BLaER1 treated with 17β-estradiol and CSF1 and Interleukin-3, amounts not matched to agents 10 nM and 100 nM (cell line): ENCODE data around the gene CABCOCO1.

Experiments used
- H3K27ac ChIP-seq, 11 experiments: shearing (Covaris generic); formaldehyde crosslinking; 2 replicates each; pipeline ENCODE4 v1.8.1; 2022
- H3K27me3 ChIP-seq, 11 experiments: shearing (Covaris generic); formaldehyde crosslinking; 2 replicates each; pipeline ENCODE4 v1.8.1; 2022
- H3K36me3 ChIP-seq, 11 experiments: shearing (Covaris generic); formaldehyde crosslinking; 2 replicates each; pipeline ENCODE4 v1.8.1; 2022
- H3K4me1 ChIP-seq, 10 experiments: shearing (Covaris generic); formaldehyde crosslinking; 2 replicates each; pipeline ENCODE4 v1.8.1; 2022
- H3K4me2 ChIP-seq, 11 experiments: shearing (Covaris generic); formaldehyde crosslinking; 2 replicates each; pipeline ENCODE4 v1.8.1; 2022
- H3K4me3 ChIP-seq, 10 experiments: shearing (Covaris generic); formaldehyde crosslinking; 2 replicates each; pipeline ENCODE4 v1.8.1; 2022
- H3K9ac ChIP-seq, 11 experiments: shearing (Covaris generic); formaldehyde crosslinking; 2 replicates each; pipeline ENCODE4 v1.8.1; 2022
- H3K9me3 ChIP-seq, 11 experiments: shearing (Covaris generic); formaldehyde crosslinking; replicated peaks in 1 of 11; 2 replicates each; pipeline ENCODE4 v1.8.1; 2022
- H4K20me1 ChIP-seq, 11 experiments: shearing (Covaris generic); formaldehyde crosslinking; 2 replicates each; pipeline ENCODE4 v1.8.1; 2022
- Cebpa-rat ChIP-seq, 11 experiments: shearing (Covaris generic); IDR thresholded peaks; 2 replicates each; pipeline ENCODE4 v1.8.1; 2022

CABCOCO1 gene

DNA sequence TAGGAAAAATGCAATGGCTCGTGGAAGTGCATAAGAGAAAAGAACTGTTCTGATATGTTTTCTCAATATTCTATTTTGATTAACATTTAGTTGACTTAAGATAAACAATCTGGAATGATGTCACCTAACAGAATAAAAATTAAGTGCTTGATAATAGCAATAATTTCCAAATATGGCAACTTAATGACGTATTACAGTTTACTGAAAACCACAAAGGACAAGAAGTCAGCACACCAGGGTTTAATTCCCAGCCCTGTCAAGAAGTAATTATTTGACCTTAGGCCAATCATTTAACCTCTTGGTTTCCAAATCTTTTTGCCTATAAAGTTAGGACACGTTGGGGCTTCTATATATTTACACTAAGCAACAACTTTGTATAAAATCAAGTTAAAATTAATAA is 95.7 kb downstream of the CABCOCO1 start:
- Histone ChIP-seq H4K20me1 (no peaks in the 10 kb centered on the region), H3K27me3 (no peaks in the 10 kb centered on the region), H3K4me1 (no peaks in the 10 kb centered on the region), H3K9me3 (peaks cover 0 to 6% (median 0%) of the 10 kb centered on the region in 11 experiments; a peak in 2 of 22 replicates), H3K9ac (no peak overlapping the region), H3K4me3 (no peak overlapping the region), H3K27ac (no peak overlapping the region), H3K4me2 (no peak overlapping the region), H3K36me3 (no peaks in the 10 kb centered on the region)
- TF ChIP-seq Cebpa-rat (IDR thresholded peaks at IDR 0.05): no peak

GRCh38 chr10:61759751-61760150 is 97.0 kb downstream of the CABCOCO1 start:
- H4K20me1 ChIP-seq: no peaks in the 10 kb centered on the region
- H3K4me1 ChIP-seq: no peaks in the 10 kb centered on the region
- no peak overlapping the region for H3K9ac ChIP-seq
- H3K27me3 ChIP-seq: no peaks in the 10 kb centered on the region
- peaks cover 0 to 6% (median 0%) of the 10 kb centered on the region in 11 experiments; a peak in 2 of 22 replicates for H3K9me3 ChIP-seq
- no peak for TF ChIP-seq Cebpa-rat (IDR thresholded peaks at IDR 0.05)
- no peak overlapping the region for H3K4me3 ChIP-seq
- no peaks in the 10 kb centered on the region for H3K36me3 ChIP-seq
- H3K4me2 ChIP-seq: no peak overlapping the region
- H3K27ac ChIP-seq: no peak overlapping the region

- no peak overlapping the region for H3K4me3 ChIP-seq
- no peak overlapping the region for H3K9ac ChIP-seq
- H3K4me1 ChIP-seq: peaks cover 0 to 10% (median 0%) of the 10 kb centered on the region in 10 experiments; a peak in 6 of 20 replicates
- no peak overlapping the region for H3K4me2 ChIP-seq
- peaks cover 0 to 6% (median 0%) of the 10 kb centered on the region in 11 experiments; a peak in 2 of 22 replicates for H3K9me3 ChIP-seq
- no peaks in the 10 kb centered on the region for H3K36me3 ChIP-seq
- TF ChIP-seq Cebpa-rat (IDR thresholded peaks at IDR 0.05): no peak
- H4K20me1 ChIP-seq: no peaks in the 10 kb centered on the region
- no peak overlapping the region for H3K27ac ChIP-seq
- no peaks in the 10 kb centered on the region for H3K27me3 ChIP-seq
These were observed 98.5 kb downstream of the CABCOCO1 start for GRCh38 chr10:61760943-61761824.

- no peak overlapping the region for H3K9ac ChIP-seq
- H3K4me1 ChIP-seq: peaks cover 0 to 13% (median 0%) of the 10 kb centered on the region in 10 experiments; a peak in 6 of 20 replicates
- H3K27ac ChIP-seq: no peak overlapping the region
- H3K9me3 ChIP-seq: peaks cover 0 to 6% (median 0%) of the 10 kb centered on the region in 11 experiments; a peak in 2 of 22 replicates
- no peak overlapping the region for H3K4me3 ChIP-seq
- no peak overlapping the region for H3K4me2 ChIP-seq
- H4K20me1 ChIP-seq: no peaks in the 10 kb centered on the region
- H3K36me3 ChIP-seq: no peaks in the 10 kb centered on the region
- no peaks in the 10 kb centered on the region for H3K27me3 ChIP-seq
- TF ChIP-seq Cebpa-rat (IDR thresholded peaks at IDR 0.05): no peak
These were observed 99.1 kb downstream of the CABCOCO1 start for GRCh38 chr10:61761825-61762217.

GRCh38 chr10:61763778-61764177 is 101.0 kb downstream of the CABCOCO1 start:
- Histone ChIP-seq H3K4me2 (no peak overlapping the region), H4K20me1 (no peaks in the 10 kb centered on the region), H3K4me1 (peaks cover 0 to 13% (median 0%) of the 10 kb centered on the region in 10 experiments; a peak in 6 of 20 replicates), H3K9me3 (peaks cover 0 to 6% (median 0%) of the 10 kb centered on the region in 11 experiments; a peak in 2 of 22 replicates), H3K27ac (no peak overlapping the region), H3K9ac (no peak overlapping the region), H3K4me3 (no peak overlapping the region), H3K27me3 (no peaks in the 10 kb centered on the region), H3K36me3 (no peaks in the 10 kb centered on the region)
- no peak for TF ChIP-seq Cebpa-rat (IDR thresholded peaks at IDR 0.05)

- no peaks in the 10 kb centered on the region for H3K36me3 ChIP-seq
- TF ChIP-seq Cebpa-rat (IDR thresholded peaks at IDR 0.05): no peak
- no peak overlapping the region for H3K27ac ChIP-seq
- no peak overlapping the region for H3K9ac ChIP-seq
- no peak overlapping the region for H3K4me2 ChIP-seq
- no peak overlapping the region for H3K4me3 ChIP-seq
- H4K20me1 ChIP-seq: no peaks in the 10 kb centered on the region
- peaks cover 0 to 6% (median 0%) of the 10 kb centered on the region in 11 experiments; a peak in 2 of 22 replicates for H3K9me3 ChIP-seq
- H3K4me1 ChIP-seq: peaks cover 0 to 13% (median 0%) of the 10 kb centered on the region in 10 experiments; a peak in 6 of 20 replicates
- no peaks in the 10 kb centered on the region for H3K27me3 ChIP-seq
These were observed 101.8 kb downstream of the CABCOCO1 start for GRCh38 chr10:61764486-61764885.

- no peaks in the 10 kb centered on the region for H3K27me3 ChIP-seq
- no peak overlapping the region for H3K9ac ChIP-seq
- no peaks in the 10 kb centered on the region for H3K36me3 ChIP-seq
- H3K27ac ChIP-seq: no peak overlapping the region
- H3K4me1 ChIP-seq: peaks cover 0 to 13% (median 0%) of the 10 kb centered on the region in 10 experiments; a peak in 6 of 20 replicates
- no peaks in the 10 kb centered on the region for H4K20me1 ChIP-seq
- no peak for TF ChIP-seq Cebpa-rat (IDR thresholded peaks at IDR 0.05)
- no peaks in the 10 kb centered on the region; a peak in 1 of 22 replicates for H3K9me3 ChIP-seq
- no peak overlapping the region for H3K4me3 ChIP-seq
- H3K4me2 ChIP-seq: peak overlapping the region in 3 of 11 experiments; percentile 20 to 37 (median 21); a peak in 3 of 22 replicates
These were observed 102.7 kb downstream of the CABCOCO1 start for GRCh38 chr10:61765176-61766087.

DNA sequence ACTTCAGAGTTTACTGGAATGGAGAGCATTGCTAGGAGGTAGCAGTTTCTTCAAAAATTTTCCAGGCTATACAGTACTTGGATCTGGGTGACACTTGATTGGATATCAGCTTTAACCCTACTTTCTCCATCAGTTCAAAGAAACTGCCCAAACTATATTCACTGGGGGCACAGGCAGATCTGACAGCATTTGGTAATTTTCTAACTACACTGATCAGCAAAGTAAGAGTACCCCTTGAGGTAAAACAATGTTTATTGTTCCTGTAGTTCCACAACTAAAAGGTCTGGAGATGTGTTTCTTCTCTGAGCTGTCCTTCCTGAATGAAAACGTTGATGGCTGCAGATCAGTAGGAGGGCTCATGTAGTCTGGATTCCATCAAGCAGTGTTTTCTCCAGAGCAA is 104.2 kb downstream of the CABCOCO1 start:
- no peak for TF ChIP-seq Cebpa-rat (IDR thresholded peaks at IDR 0.05)
- Histone ChIP-seq H4K20me1 (no peaks in the 10 kb centered on the region), H3K9me3 (no peaks in the 10 kb centered on the region), H3K4me2 (no peak overlapping the region), H3K27ac (no peak overlapping the region), H3K36me3 (no peaks in the 10 kb centered on the region), H3K4me3 (no peak overlapping the region), H3K4me1 (peaks cover 0 to 13% (median 0%) of the 10 kb centered on the region in 10 experiments; a peak in 6 of 20 replicates), H3K27me3 (no peaks in the 10 kb centered on the region), H3K9ac (no peak overlapping the region)

DNA sequence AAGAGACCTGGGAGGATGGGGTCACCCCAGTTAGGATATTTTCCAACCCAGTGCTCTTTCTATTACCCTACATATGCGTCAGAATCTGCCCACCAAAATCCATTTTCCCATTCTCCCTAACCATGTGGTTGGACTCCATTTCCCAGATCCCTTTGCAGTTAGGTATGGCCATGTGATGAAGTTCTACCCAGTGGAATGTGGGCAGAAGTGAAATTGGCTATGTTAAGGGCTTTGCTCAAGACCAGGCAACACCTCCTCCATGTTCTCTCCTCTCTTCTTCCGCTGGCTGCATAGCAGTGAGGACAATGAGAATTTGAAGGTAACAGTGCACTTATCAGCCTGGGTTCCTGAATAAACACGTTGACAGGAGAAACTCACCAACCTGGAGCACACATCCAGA is 111.3 kb downstream of the CABCOCO1 start:
- no peaks in the 10 kb centered on the region for H3K9me3 ChIP-seq
- H4K20me1 ChIP-seq: no peaks in the 10 kb centered on the region
- H3K4me3 ChIP-seq: no peak overlapping the region
- H3K27ac ChIP-seq: no peak overlapping the region
- H3K27me3 ChIP-seq: no peaks in the 10 kb centered on the region
- H3K4me1 ChIP-seq: no peaks in the 10 kb centered on the region
- H3K36me3 ChIP-seq: no peaks in the 10 kb centered on the region
- H3K9ac ChIP-seq: no peak overlapping the region
- TF ChIP-seq Cebpa-rat (IDR thresholded peaks at IDR 0.05): no peak
- H3K4me2 ChIP-seq: no peak overlapping the region
